ENCODE measurements around the gene STOX2. TPM values are rescaled to one million over a fixed set of nuclear protein-coding genes. Genes with fewer than 3 reads are reported as not detected.

The STOX2 gene
- total RNA-seq, 1 donor from 2014 or later = 0.19 TPM

DNA sequence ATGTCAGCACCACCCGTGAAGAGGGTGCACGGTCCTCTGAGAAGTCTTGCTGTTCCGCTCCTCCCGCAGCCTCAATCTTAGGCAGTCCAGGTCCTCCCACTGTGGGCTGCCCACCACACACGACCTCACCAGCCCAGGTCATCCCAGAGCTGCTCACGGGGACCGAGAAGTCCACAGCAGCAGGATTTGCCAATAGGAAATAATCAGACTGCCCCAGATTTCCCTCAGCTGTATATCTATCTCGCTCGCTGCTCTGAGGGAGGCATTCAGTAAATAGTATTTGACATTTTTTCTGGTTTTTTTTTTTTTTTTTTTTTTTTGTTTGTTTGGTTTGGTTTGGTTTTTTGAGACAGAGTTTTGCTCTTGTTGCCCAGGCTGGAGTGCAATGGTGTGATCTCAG is 83.8 kb downstream of the STOX2 start:
- Mint-ChIP-seq H3K36me3 (ENCODE audit: unreplicated experiment) (no peaks in the 10 kb centered on the region), H3K9me3 (ENCODE audit: unreplicated experiment) (no peaks in the 10 kb centered on the region), H3K4me1 (ENCODE audit: unreplicated experiment) (peaks cover 2% of the 10 kb centered on the region), H3K27me3 (ENCODE audit: unreplicated experiment) (no peaks in the 10 kb centered on the region), H3K27ac (ENCODE audit: unreplicated experiment) (no peak overlapping the region), H3K4me3 (ENCODE audit: unreplicated experiment) (no peak overlapping the region)
- TF ChIP-seq, protein P1, sequence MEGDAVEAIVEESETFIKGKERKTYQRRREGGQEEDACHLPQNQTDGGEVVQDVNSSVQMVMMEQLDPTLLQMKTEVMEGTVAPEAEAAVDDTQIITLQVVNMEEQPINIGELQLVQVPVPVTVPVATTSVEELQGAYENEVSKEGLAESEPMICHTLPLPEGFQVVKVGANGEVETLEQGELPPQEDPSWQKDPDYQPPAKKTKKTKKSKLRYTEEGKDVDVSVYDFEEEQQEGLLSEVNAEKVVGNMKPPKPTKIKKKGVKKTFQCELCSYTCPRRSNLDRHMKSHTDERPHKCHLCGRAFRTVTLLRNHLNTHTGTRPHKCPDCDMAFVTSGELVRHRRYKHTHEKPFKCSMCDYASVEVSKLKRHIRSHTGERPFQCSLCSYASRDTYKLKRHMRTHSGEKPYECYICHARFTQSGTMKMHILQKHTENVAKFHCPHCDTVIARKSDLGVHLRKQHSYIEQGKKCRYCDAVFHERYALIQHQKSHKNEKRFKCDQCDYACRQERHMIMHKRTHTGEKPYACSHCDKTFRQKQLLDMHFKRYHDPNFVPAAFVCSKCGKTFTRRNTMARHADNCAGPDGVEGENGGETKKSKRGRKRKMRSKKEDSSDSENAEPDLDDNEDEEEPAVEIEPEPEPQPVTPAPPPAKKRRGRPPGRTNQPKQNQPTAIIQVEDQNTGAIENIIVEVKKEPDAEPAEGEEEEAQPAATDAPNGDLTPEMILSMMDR (IDR thresholded peaks at IDR 0.05) = no peak
- no peak for DNase-seq (ENCODE audit: extremely low spot score, unreplicated experiment)

DNA sequence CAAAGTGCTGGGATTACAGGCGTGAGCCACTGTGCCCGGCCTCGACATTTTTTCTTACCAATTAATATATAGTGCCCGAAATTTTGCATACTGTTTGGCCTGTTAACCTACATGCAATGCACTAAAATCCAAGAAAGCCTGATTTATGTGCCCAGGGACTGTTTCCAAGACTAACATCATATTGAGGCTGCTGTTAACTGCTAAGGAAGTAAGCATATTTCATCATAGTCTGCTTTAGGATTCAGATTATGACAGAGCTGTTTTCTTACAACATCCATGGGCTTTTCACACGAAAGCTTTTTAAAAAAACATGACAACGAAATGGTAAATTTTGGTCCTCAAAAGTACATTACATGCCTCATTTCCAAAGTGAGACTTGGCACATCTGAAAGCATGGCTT is 84.4 kb downstream of the STOX2 start:
- Mint-ChIP-seq H3K4me3 (ENCODE audit: unreplicated experiment) (no peak overlapping the region), H3K4me1 (ENCODE audit: unreplicated experiment) (peaks cover 2% of the 10 kb centered on the region), H3K9me3 (ENCODE audit: unreplicated experiment) (no peaks in the 10 kb centered on the region), H3K27me3 (ENCODE audit: unreplicated experiment) (no peaks in the 10 kb centered on the region), H3K27ac (ENCODE audit: unreplicated experiment) (no peak overlapping the region), H3K36me3 (ENCODE audit: unreplicated experiment) (no peaks in the 10 kb centered on the region)
- no peak for DNase-seq (ENCODE audit: extremely low spot score, unreplicated experiment)
- TF ChIP-seq, protein P1 (IDR thresholded peaks at IDR 0.05) = no peak

DNA sequence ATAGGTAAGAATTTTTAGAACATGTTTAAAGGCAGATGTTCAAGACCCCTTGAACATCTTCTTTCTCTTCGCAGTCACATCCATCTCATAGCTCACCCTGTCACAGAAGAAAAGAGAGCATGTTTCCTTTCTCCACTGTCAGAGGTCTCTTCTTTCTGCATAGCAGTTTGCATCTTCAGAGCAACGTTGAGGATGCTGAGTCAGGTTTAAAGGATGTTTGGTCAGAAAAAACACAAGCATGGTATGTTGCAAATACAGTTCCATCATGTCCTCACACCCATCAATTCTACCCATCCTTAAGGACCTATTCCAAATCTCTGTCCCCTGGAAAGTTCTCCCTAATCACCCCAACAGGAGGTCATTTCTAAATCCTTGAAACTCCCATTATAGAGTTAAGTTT is 84.8 kb downstream of the STOX2 start:
- H3K36me3 Mint-ChIP-seq (ENCODE audit: unreplicated experiment) = no peaks in the 10 kb centered on the region
- H3K4me3 Mint-ChIP-seq (ENCODE audit: unreplicated experiment) = no peak overlapping the region
- H3K4me1 Mint-ChIP-seq (ENCODE audit: unreplicated experiment) = peaks cover 2% of the 10 kb centered on the region
- no peaks in the 10 kb centered on the region for H3K9me3 Mint-ChIP-seq (ENCODE audit: unreplicated experiment)
- TF ChIP-seq, protein P1 (IDR thresholded peaks at IDR 0.05) = no peak
- DNase-seq (ENCODE audit: extremely low spot score, unreplicated experiment) = no peak
- H3K27ac Mint-ChIP-seq (ENCODE audit: unreplicated experiment) = no peak overlapping the region
- H3K27me3 Mint-ChIP-seq (ENCODE audit: unreplicated experiment) = no peaks in the 10 kb centered on the region

DNA sequence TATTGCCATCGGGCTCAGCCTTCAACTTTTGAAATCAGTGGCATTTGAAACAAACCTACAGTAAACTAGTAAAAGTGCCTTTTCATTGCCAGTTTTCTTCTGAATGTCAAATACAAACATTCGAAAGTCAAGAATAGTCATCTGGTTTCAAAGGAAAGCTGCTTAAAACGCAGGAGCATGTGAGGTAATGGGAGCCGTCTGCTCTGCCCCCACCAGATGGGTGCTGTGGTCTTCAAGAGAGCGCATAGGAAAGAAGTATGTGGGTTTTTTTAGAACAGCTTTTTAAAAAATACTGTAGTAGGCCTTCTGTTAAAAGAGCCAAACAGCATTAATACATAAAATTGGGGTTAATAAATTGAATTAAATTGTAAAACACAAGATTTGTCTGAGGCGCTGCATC is 88.6 kb downstream of the STOX2 start:
- TF ChIP-seq, protein P1 (IDR thresholded peaks at IDR 0.05) = no peak
- Mint-ChIP-seq H3K9me3 (ENCODE audit: unreplicated experiment) (no peaks in the 10 kb centered on the region), H3K27ac (ENCODE audit: unreplicated experiment) (no peak overlapping the region), H3K4me3 (ENCODE audit: unreplicated experiment) (no peak overlapping the region), H3K36me3 (ENCODE audit: unreplicated experiment) (no peaks in the 10 kb centered on the region), H3K27me3 (ENCODE audit: unreplicated experiment) (peaks cover 2% of the 10 kb centered on the region), H3K4me1 (ENCODE audit: unreplicated experiment) (no peaks in the 10 kb centered on the region)
- no peak for DNase-seq (ENCODE audit: extremely low spot score, unreplicated experiment)

DNA sequence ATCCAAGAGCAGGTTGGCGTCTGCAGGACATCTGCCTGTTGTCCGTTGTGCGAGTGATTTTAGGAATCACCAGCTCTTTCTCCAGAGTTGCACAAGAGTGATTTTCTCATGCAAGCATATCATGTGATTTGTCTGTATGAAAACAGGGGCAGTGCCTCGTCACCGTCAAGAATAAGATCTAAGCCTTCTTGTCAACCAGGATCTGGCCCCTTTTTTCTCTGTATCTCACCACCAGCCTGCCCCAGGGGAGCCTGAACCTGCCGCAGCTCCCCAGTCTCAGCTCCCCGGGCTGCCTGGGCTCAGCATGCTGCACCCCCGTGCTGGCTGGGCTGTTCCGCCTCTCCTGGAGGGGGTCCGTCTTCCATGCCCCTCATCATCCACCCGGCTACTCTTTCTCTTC is 90.5 kb downstream of the STOX2 start:
- Mint-ChIP-seq H3K27me3 (ENCODE audit: unreplicated experiment) (peaks cover 2% of the 10 kb centered on the region), H3K36me3 (ENCODE audit: unreplicated experiment) (no peaks in the 10 kb centered on the region), H3K4me3 (ENCODE audit: unreplicated experiment) (no peak overlapping the region), H3K4me1 (ENCODE audit: unreplicated experiment) (no peaks in the 10 kb centered on the region), H3K9me3 (ENCODE audit: unreplicated experiment) (no peaks in the 10 kb centered on the region), H3K27ac (ENCODE audit: unreplicated experiment) (no peak overlapping the region)
- DNase-seq (ENCODE audit: extremely low spot score, unreplicated experiment) = no peak
- TF ChIP-seq, protein P1 (IDR thresholded peaks at IDR 0.05) = no peak
